Stomach smooth muscle (tissue), 2 donors: ENCODE results near the gene VEGFB.
A peak's percentile ranks its signal among the peaks of the same experiment; 100 is the strongest.

Experiments used
- H3K27ac ChIP-seq: one replicate; pipeline ENCODE4 v1.7.0; 2013; ENCODE audit warnings: mild to moderate bottlenecking, low read length, inconsistent platforms
- H3K27me3 ChIP-seq, 2 donors: one replicate each; pipeline ENCODE4 v1.7.0; 2013; ENCODE audit warnings: low read length in 2 of 2; ENCODE audit not compliant: insufficient read depth in 2 of 2, control insufficient read depth in 1 of 2
- H3K36me3 ChIP-seq, 2 donors: one replicate each; pipeline ENCODE4 v1.7.0; 2013; ENCODE audit warnings: low read length in 2 of 2; ENCODE audit not compliant: control insufficient read depth in 2 of 2, insufficient read depth in 2 of 2
- H3K4me1 ChIP-seq: one replicate; pipeline ENCODE4 v1.7.0; 2013; ENCODE audit warnings: low read length; ENCODE audit not compliant: control insufficient read depth, insufficient read depth
- H3K4me3 ChIP-seq, 2 donors: one replicate each; pipeline ENCODE4 v1.7.0; 2013; ENCODE audit warnings: low read length in 2 of 2
- H3K9ac ChIP-seq, 2 donors: one replicate each; pipeline ENCODE4 v1.7.0; 2013; ENCODE audit warnings: low read length in 2 of 2, mild to moderate bottlenecking in 1 of 2
- H3K9me3 ChIP-seq, 2 donors: one replicate each; pipeline ENCODE4 v1.7.0; 2013; ENCODE audit warnings: low read length in 2 of 2; ENCODE audit not compliant: control insufficient read depth in 2 of 2
- donor health status: healthy.
- donor health status: Pancreatic carcinoma.

Gene VEGFB

GRCh38 chr11:64263947-64264317 is 29.5 kb downstream of the VEGFB start:
- Histone ChIP-seq H3K9me3 (no peaks in the 10 kb centered on the region), H3K27ac (no peak overlapping the region), H3K9ac (no peak overlapping the region), H3K36me3 (peaks cover 12 to 29% of the 10 kb centered on the region in 2 donors), H3K4me3 (no peak overlapping the region), H3K27me3 (no peaks in the 10 kb centered on the region), H3K4me1 (peaks cover 14% of the 10 kb centered on the region)

GRCh38 chr11:64264371-64264852 is 30.0 kb downstream of the VEGFB start:
- Histone ChIP-seq H3K4me1 (peaks cover 19% of the 10 kb centered on the region), H3K4me3 (no peak overlapping the region), H3K9ac (no peak overlapping the region), H3K27ac (no peak overlapping the region), H3K27me3 (no peaks in the 10 kb centered on the region), H3K36me3 (peaks cover 12 to 27% of the 10 kb centered on the region in 2 donors), H3K9me3 (no peaks in the 10 kb centered on the region)

GRCh38 chr11:64265176-64266160 is 31.1 kb downstream of the VEGFB start:
- H3K36me3 ChIP-seq, result peaks cover 12 to 27% of the 10 kb centered on the region in 2 donors

GRCh38 chr11:64266339-64266738 is 32.0 kb downstream of the VEGFB start:
- Histone ChIP-seq H3K4me3 (no peak overlapping the region), H3K9me3 (no peaks in the 10 kb centered on the region), H3K36me3 (peaks cover 12 to 25% of the 10 kb centered on the region in 2 donors), H3K9ac (no peak overlapping the region), H3K4me1 (peaks cover 26% of the 10 kb centered on the region), H3K27ac (no peak overlapping the region), H3K27me3 (no peaks in the 10 kb centered on the region)

More at GRCh38 chr11:64265176-64266160, 31.1 kb downstream of the VEGFB start:
- peaks cover 24% of the 10 kb centered on the region for H3K4me1 ChIP-seq
- no peaks in the 10 kb centered on the region for H3K9me3 ChIP-seq
- no peak overlapping the region for H3K4me3 ChIP-seq
- no peak overlapping the region for H3K9ac ChIP-seq
- H3K27ac ChIP-seq, result no peak overlapping the region
- no peaks in the 10 kb centered on the region for H3K27me3 ChIP-seq

- H3K9me3 ChIP-seq, result no peaks in the 10 kb centered on the region
Measured at GRCh38 chr11:64267207-64267945, 33.0 kb downstream of the VEGFB start.

GRCh38 chr11:64268025-64268892 is 33.9 kb downstream of the VEGFB start:
- Histone ChIP-seq H3K27ac (peak overlapping the region; percentile 96), H3K4me3 (peak overlapping the region; percentile 72 to 94), H3K36me3 (peaks cover 0 to 17% of the 10 kb centered on the region in 2 donors), H3K4me1 (peaks cover 35% of the 10 kb centered on the region), H3K9ac (peak overlapping the region; percentile 78 to 86), H3K27me3 (no peaks in the 10 kb centered on the region), H3K9me3 (no peaks in the 10 kb centered on the region)

More at GRCh38 chr11:64267207-64267945, 33.0 kb downstream of the VEGFB start:
- Histone ChIP-seq H3K36me3 (peaks cover 9 to 20% of the 10 kb centered on the region in 2 donors), H3K4me3 (no peak overlapping the region), H3K27ac (peak overlapping the region; percentile 96), H3K27me3 (no peaks in the 10 kb centered on the region), H3K4me1 (peaks cover 35% of the 10 kb centered on the region), H3K9ac (no peak overlapping the region)

- Histone ChIP-seq H3K4me1 (peaks cover 35% of the 10 kb centered on the region), H3K27ac (peak overlapping the region; percentile 96), H3K36me3 (peaks cover 0 to 14% of the 10 kb centered on the region in 2 donors), H3K9me3 (no peaks in the 10 kb centered on the region), H3K9ac (peak overlapping the region; percentile 78 to 86), H3K27me3 (no peaks in the 10 kb centered on the region), H3K4me3 (peak overlapping the region; percentile 72 to 94)
Measured at GRCh38 chr11:64268893-64269539, 34.6 kb downstream of the VEGFB start.

- Histone ChIP-seq H3K4me1 (peaks cover 35% of the 10 kb centered on the region), H3K36me3 (peaks cover 0 to 9% of the 10 kb centered on the region in 2 donors), H3K4me3 (peak overlapping the region; percentile 94 to 99), H3K27ac (peak overlapping the region; percentile 96), H3K9ac (peak overlapping the region; percentile 93 to 96), H3K9me3 (no peaks in the 10 kb centered on the region), H3K27me3 (no peaks in the 10 kb centered on the region)
Measured at GRCh38 chr11:64269540-64270220, 35.3 kb downstream of the VEGFB start.

GRCh38 chr11:64275031-64275800 is 40.8 kb downstream of the VEGFB start:
- H3K27ac ChIP-seq, result no peak overlapping the region
- no peaks in the 10 kb centered on the region for H3K9me3 ChIP-seq
- H3K4me1 ChIP-seq, result peaks cover 13% of the 10 kb centered on the region

More at GRCh38 chr11:64275031-64275800, 40.8 kb downstream of the VEGFB start:
- Histone ChIP-seq H3K4me3 (no peak overlapping the region), H3K9ac (no peak overlapping the region), H3K36me3 (peaks cover 11 to 17% of the 10 kb centered on the region in 2 donors), H3K27me3 (no peaks in the 10 kb centered on the region)
